Lower lobe of right lung (tissue), 2 donors: ENCODE measurements around the gene KHSRP. TPM values are rescaled to one million over a fixed set of nuclear protein-coding genes. Genes with fewer than 3 reads are reported as not detected.

ENCODE experiments used
- ATAC-seq, 2 donors: fragments of 200-7000 bp; cut with Tn5 transposase; one replicate each; pipeline ENCODE4 v1.9.1; 2020 to 2022; ENCODE audit warnings: mild to moderate bottlenecking in 2 of 2, moderate library complexity in 2 of 2
- DNase-seq: peaks from one replicate; pipeline ENCODE4 v3.0.0-alpha.2; 2020
- H3K27ac ChIP-seq: fragments of 200-600 bp; one replicate; pipeline ENCODE4 v1.8.0; 2022
- H3K27me3 ChIP-seq: fragments of 200-600 bp; one replicate; pipeline ENCODE4 v1.8.0; 2022; ENCODE audit warnings: low read depth
- H3K36me3 ChIP-seq: fragments of 200-600 bp; one replicate; pipeline ENCODE4 v1.8.0; 2022; ENCODE audit warnings: mild to moderate bottlenecking
- H3K4me1 ChIP-seq: fragments of 200-600 bp; one replicate; pipeline ENCODE4 v1.8.0; 2022
- H3K4me3 ChIP-seq: fragments of 200-600 bp; one replicate; pipeline ENCODE4 v1.8.0; 2022; ENCODE audit warnings: mild to moderate bottlenecking
- H3K9me3 ChIP-seq: fragments of 200-600 bp; one replicate; pipeline ENCODE4 v1.8.0; 2022
- intact Hi-C: fragments of 100-400 bp; cut with DNase I; formaldehyde crosslinking; loops from one replicate; pipeline ENCODE4 v1.11.0; 2022
- total RNA-seq: library from RNA; stranded (reverse); fragmentation: NEBNext Ultra II Directional; extraction: Animal tissue kit (Norgen Biotek cat#: 25700); gene quantifications from one replicate; pipeline ENCODE4 v1.2.1, GENCODE V29; 2021
- TF ChIP-seq, protein P1 (sequence below): fragments of 200-600 bp; IDR thresholded peaks from one replicate; pipeline ENCODE4 v1.8.0; 2022; ENCODE audit warnings: antibody characterized with exemption, mild to moderate bottlenecking
- donor health status: DM: no; HTN: yes; CAD: no; lungs with severe emphysema.

The KHSRP gene
- total RNA-seq, 1 donor from 2014 or later = 173 TPM

DNA sequence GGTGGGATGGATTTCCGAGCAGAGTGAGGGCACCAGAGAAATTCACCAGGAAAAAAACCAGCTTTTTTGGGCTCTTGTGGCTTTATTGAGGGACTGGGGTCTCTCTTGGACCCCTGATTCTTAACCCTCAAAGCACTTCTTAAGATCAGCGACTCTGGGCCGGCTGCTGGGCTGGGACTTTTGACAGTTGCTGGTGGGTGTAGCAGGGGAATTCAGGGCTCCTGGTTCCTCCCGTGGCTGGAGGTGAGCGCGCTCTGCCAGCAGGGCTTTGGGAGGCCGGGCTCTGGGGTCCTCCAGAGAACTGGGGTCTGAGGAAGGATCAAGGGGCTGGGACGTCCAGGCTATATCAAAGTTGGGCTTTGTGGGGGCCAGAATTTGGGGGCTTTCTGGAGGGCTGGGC, 42.8 kb upstream of the KHSRP start:
- no peak for ATAC-seq
- no peak overlapping the region for H3K4me3 ChIP-seq
- intact Hi-C loops = no loop called here
- TF ChIP-seq, protein P1, sequence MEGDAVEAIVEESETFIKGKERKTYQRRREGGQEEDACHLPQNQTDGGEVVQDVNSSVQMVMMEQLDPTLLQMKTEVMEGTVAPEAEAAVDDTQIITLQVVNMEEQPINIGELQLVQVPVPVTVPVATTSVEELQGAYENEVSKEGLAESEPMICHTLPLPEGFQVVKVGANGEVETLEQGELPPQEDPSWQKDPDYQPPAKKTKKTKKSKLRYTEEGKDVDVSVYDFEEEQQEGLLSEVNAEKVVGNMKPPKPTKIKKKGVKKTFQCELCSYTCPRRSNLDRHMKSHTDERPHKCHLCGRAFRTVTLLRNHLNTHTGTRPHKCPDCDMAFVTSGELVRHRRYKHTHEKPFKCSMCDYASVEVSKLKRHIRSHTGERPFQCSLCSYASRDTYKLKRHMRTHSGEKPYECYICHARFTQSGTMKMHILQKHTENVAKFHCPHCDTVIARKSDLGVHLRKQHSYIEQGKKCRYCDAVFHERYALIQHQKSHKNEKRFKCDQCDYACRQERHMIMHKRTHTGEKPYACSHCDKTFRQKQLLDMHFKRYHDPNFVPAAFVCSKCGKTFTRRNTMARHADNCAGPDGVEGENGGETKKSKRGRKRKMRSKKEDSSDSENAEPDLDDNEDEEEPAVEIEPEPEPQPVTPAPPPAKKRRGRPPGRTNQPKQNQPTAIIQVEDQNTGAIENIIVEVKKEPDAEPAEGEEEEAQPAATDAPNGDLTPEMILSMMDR = no peak
- no peaks in the 10 kb centered on the region for H3K4me1 ChIP-seq
- peaks cover 14% of the 10 kb centered on the region for H3K27me3 ChIP-seq
- DNase-seq = no peak
- H3K36me3 ChIP-seq = peaks cover 16% of the 10 kb centered on the region
- no peaks in the 10 kb centered on the region for H3K9me3 ChIP-seq
- H3K27ac ChIP-seq = no peak overlapping the region

DNA sequence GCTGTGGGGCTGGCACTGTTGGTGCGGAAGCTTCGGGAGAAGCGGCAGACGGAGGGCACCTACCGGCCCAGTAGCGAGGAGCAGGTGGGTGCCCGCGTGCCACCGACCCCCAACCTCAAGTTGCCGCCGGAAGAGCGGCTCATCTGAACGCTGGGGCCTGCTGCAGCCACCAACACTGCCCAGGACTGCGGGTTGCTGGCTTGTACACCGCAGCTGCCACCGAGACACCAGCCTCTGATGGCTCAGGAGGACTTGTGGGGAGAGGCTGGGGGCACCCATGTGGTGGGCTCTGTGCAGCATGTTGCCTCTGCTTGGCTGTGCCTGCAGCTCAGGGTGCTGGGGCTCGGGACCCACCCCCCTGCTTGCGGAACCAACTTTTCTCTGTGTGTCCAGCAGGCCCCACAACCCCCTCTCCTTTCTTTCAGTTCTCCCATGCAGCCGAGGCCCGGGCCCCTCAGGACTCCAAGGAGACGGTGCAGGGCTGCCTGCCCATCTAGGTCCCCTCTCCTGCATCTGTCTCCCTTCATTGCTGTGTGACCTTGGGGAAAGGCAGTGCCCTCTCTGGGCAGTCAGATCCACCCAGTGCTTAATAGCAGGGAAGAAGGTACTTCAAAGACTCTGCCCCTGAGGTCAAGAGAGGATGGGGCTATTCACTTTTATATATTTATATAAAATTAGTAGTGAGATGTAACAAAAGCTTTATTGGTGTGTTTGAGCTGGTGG, 42.1 kb upstream of the KHSRP start:
- no peak for ATAC-seq
- intact Hi-C loops = no loop called here
- no peaks in the 10 kb centered on the region for H3K4me1 ChIP-seq
- H3K4me3 ChIP-seq = no peak overlapping the region
- H3K27ac ChIP-seq = no peak overlapping the region
- DNase-seq = no peak
- no peaks in the 10 kb centered on the region for H3K9me3 ChIP-seq
- TF ChIP-seq, protein P1 = no peak
- peaks cover 14% of the 10 kb centered on the region for H3K27me3 ChIP-seq
- peaks cover 16% of the 10 kb centered on the region for H3K36me3 ChIP-seq

DNA sequence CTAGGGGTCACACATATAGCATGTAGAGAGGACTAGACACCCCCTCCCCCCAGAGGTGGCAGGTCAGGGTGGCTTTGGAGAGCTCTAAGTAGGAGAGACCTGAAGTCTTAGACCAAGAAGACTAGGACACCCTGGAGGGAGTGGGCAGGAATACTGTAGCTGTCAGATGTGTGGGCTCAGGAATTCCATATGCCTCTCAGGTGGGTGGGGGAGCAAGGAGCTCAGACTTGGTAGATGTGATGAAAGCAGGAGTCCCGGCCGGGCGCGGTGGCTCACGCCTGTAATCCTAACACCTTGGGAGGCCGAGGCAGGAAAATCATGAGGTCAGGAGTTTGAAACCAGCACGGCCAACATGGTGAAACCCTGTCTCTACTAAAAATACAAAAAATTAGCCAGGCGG, 41.1 kb upstream of the KHSRP start:
- Histone ChIP-seq H3K27ac (no peak overlapping the region), H3K4me3 (no peak overlapping the region)
- intact Hi-C loops = no loop called here

GRCh38 chr19:6465006-6465405, 40.4 kb upstream of the KHSRP start:
- no peaks in the 10 kb centered on the region for H3K9me3 ChIP-seq
- peak overlapping the region; percentile 59 for H3K4me3 ChIP-seq
- H3K27me3 ChIP-seq = peaks cover 14% of the 10 kb centered on the region
- TF ChIP-seq, protein P1 = no peak
- no peak for DNase-seq
- H3K4me1 ChIP-seq = peaks cover 5% of the 10 kb centered on the region
- H3K27ac ChIP-seq = peak overlapping the region; percentile 80
- intact Hi-C loops = no loop called here
- peaks cover 16% of the 10 kb centered on the region for H3K36me3 ChIP-seq
- ATAC-seq = peak; percentile 49 to 63

More for the DNA sequence above, 41.1 kb upstream of the KHSRP start:
- H3K9me3 ChIP-seq = no peaks in the 10 kb centered on the region
- TF ChIP-seq, protein P1 = no peak
- H3K27me3 ChIP-seq = peaks cover 14% of the 10 kb centered on the region
- H3K4me1 ChIP-seq = peaks cover 4% of the 10 kb centered on the region
- H3K36me3 ChIP-seq = peaks cover 16% of the 10 kb centered on the region
- ATAC-seq = no peak
- no peak for DNase-seq

- intact Hi-C loops = no loop called here
- DNase-seq (peak; percentile 93), ATAC-seq (peak; percentile 71 to 73)
- Histone ChIP-seq H3K9me3 (no peaks in the 10 kb centered on the region), H3K4me3 (peak within 1 kb of the TSS; percentile 59), H3K27ac (peak within 1 kb of the TSS; percentile 80), H3K27me3 (peaks cover 14% of the 10 kb centered on the region), H3K4me1 (peaks cover 7% of the 10 kb centered on the region), H3K36me3 (peaks cover 16% of the 10 kb centered on the region)
- TF ChIP-seq, protein P1 = no peak
Measured at GRCh38 chr19:6464070-6464873, 39.7 kb upstream of the KHSRP start, which contains the start of gene CRB3. CRB3 (plus strand) TSS chr19:6464271; CDS start chr19:6464702, 431 bp downstream.
